Common myeloid progenitor, CD34-positive (primary cell): ENCODE results near the gene SLC9A8.

Experiments used
- CTCF ChIA-PET: fragments of 350-600 bp; sonication (Branson Sonifier 250); formaldehyde crosslinking; loops from one replicate; lab custom pipeline; 2021; ENCODE audit warnings: antibody characterized with exemption; lab: Charles Lee
- POLR2A ChIA-PET: fragments of 350-600 bp; sonication (Branson Sonifier 250); formaldehyde crosslinking; loops from one replicate; lab custom pipeline; 2021; ENCODE audit warnings: antibody characterized with exemption; lab: Charles Lee
- DNase-seq, 3 donors: peaks; one replicate each; pipeline versions ENCODE4 v3.0.0 to v3.0.0-alpha.2; 2013
- H3K27ac ChIP-seq, 2 experiments: 1 replicate in 1 of 2; 2 replicates in 1 of 2; pipeline ENCODE4 v1.7.0; 2013; ENCODE audit warnings: inconsistent platforms in 2 of 2, low read length in 2 of 2, mild to moderate bottlenecking in 2 of 2, low read depth in 1 of 2, moderate library complexity in 1 of 2; ENCODE audit not compliant: severe bottlenecking in 2 of 2, insufficient read depth in 1 of 2, poor library complexity in 1 of 2
- H3K27me3 ChIP-seq, 5 experiments: replicated peaks in 2 of 5; 1 replicate in 3 of 5; 2 replicates in 2 of 5; pipeline versions ENCODE4 v1.6.1 to v1.7.0; 2013; ENCODE audit warnings: low read length in 4 of 5, mild to moderate bottlenecking in 2 of 5, moderate library complexity in 2 of 5, inconsistent platforms in 1 of 5; ENCODE audit not compliant: insufficient read depth in 5 of 5, control insufficient read depth in 4 of 5
- H3K36me3 ChIP-seq, 4 experiments: 1 replicate in 2 of 4; 2 replicates in 2 of 4; pipeline versions ENCODE4 v1.6.1 to v1.7.0; 2013; ENCODE audit warnings: low read length in 3 of 4, control low read depth in 1 of 4, mild to moderate bottlenecking in 1 of 4; ENCODE audit not compliant: control insufficient read depth in 4 of 4, insufficient read depth in 4 of 4
- H3K4me1 ChIP-seq, 4 experiments: 1 replicate in 3 of 4; 2 replicates in 1 of 4; pipeline versions ENCODE4 v1.6.1 to v1.7.1; 2013; ENCODE audit warnings: low read length in 3 of 4, mild to moderate bottlenecking in 3 of 4, control low read depth in 1 of 4, inconsistent platforms in 1 of 4, moderate library complexity in 1 of 4; ENCODE audit not compliant: control insufficient read depth in 4 of 4, insufficient read depth in 4 of 4; ENCODE audit errors: control extremely low read depth in 1 of 4
- H3K4me3 ChIP-seq, 7 experiments: 1 replicate in 4 of 7; 2 replicates in 3 of 7; pipeline versions ENCODE4 v1.5.1 to v1.7.0; 2013; ENCODE audit warnings: mild to moderate bottlenecking in 7 of 7, low read length in 6 of 7, moderate library complexity in 6 of 7, inconsistent platforms in 2 of 7, low read depth in 2 of 7, control low read depth in 1 of 7; ENCODE audit not compliant: insufficient read depth in 4 of 7, control insufficient read depth in 1 of 7; ENCODE audit errors: extremely low read depth in 1 of 7
- H3K9me3 ChIP-seq, 5 experiments: 1 replicate in 4 of 5; 2 replicates in 1 of 5; pipeline versions ENCODE4 v1.6.1 to v1.7.1; 2013; ENCODE audit warnings: low read length in 4 of 5, mild to moderate bottlenecking in 2 of 5, inconsistent platforms in 1 of 5, low read depth in 1 of 5, moderate library complexity in 1 of 5; ENCODE audit not compliant: control insufficient read depth in 4 of 5, insufficient read depth in 2 of 5; ENCODE audit errors: control extremely low read depth in 1 of 5
- WGBS: methylation state at CpG from one replicate; pipeline ENCODE4 v1.1.5; 2013; ENCODE audit not compliant: insufficient coverage; 5-methylcytosine and 5-hydroxymethylcytosine counted together

The SLC9A8 gene

GRCh38 chr20:49786668-49787370 lies 25.8 kb upstream of the SLC9A8 start:
- H3K36me3 ChIP-seq, result no peaks in the 10 kb centered on the region
- H3K4me3 ChIP-seq, result no peak overlapping the region
- CTCF ChIA-PET, result interaction anchor here (1.5 kb wide), 1 partner anchor 23 kb away, joined by 3 read pairs; no protein-coding TSS in a partner anchor
- 93% methylated on average over 5 of the region's 7 CpGs for WGBS
- POLR2A ChIA-PET, result no interaction called here
- H3K4me1 ChIP-seq, result peaks cover 0 to 39% (median 10%) of the 10 kb centered on the region in 4 experiments
- no peak for DNase-seq
- no peaks in the 10 kb centered on the region for H3K27me3 ChIP-seq
- H3K9me3 ChIP-seq, result no peaks in the 10 kb centered on the region
- H3K27ac ChIP-seq, result no peak overlapping the region

GRCh38 chr20:49787371-49788357 lies 25.0 kb upstream of the SLC9A8 start:
- H3K4me1 ChIP-seq, result peaks cover 0 to 43% (median 10%) of the 10 kb centered on the region in 4 experiments
- CTCF ChIA-PET, result interaction anchor here (1.5 kb wide), 1 partner anchor 22 kb away, joined by 3 read pairs; no protein-coding TSS in a partner anchor
- 97% methylated on average over 6 of the region's 9 CpGs for WGBS
- no peak overlapping the region for H3K4me3 ChIP-seq
- no peaks in the 10 kb centered on the region for H3K27me3 ChIP-seq
- H3K27ac ChIP-seq, result no peak overlapping the region
- DNase-seq, result no peak
- H3K36me3 ChIP-seq, result no peaks in the 10 kb centered on the region
- POLR2A ChIA-PET, result no interaction called here
- H3K9me3 ChIP-seq, result no peaks in the 10 kb centered on the region

- H3K4me3 ChIP-seq, result no peak overlapping the region
- H3K27ac ChIP-seq, result peak overlapping the region in 1 of 2 experiments; percentile 54
- DNase-seq, result peak in 1 of 3 donors; percentile 22
- CTCF ChIA-PET, result no interaction called here
- peaks cover 0 to 56% (median 12%) of the 10 kb centered on the region in 4 experiments for H3K4me1 ChIP-seq
- no peaks in the 10 kb centered on the region for H3K36me3 ChIP-seq
- H3K27me3 ChIP-seq, result no peaks in the 10 kb centered on the region
- H3K9me3 ChIP-seq, result no peaks in the 10 kb centered on the region
- 52% methylated on average over 7 of the region's 9 CpGs for WGBS
- POLR2A ChIA-PET, result no interaction called here
Measured at GRCh38 chr20:49790077-49790798, 22.4 kb upstream of the SLC9A8 start.

GRCh38 chr20:49791165-49791564 lies 21.5 kb upstream of the SLC9A8 start:
- Histone ChIP-seq H3K4me1 (peaks cover 0 to 47% (median 9%) of the 10 kb centered on the region in 4 experiments), H3K36me3 (no peaks in the 10 kb centered on the region), H3K27me3 (no peaks in the 10 kb centered on the region), H3K4me3 (no peak overlapping the region), H3K9me3 (no peaks in the 10 kb centered on the region), H3K27ac (no peak overlapping the region)
- whole genome bisulfite sequencing, result no CpG with 5 or more reads among the region's 2 CpGs
- ChIA-PET CTCF (no interaction called here), POLR2A (no interaction called here)
- no peak for DNase-seq

- peaks cover 0 to 40% (median 7%) of the 10 kb centered on the region in 4 experiments for H3K4me1 ChIP-seq
- H3K9me3 ChIP-seq, result no peaks in the 10 kb centered on the region
- WGBS, result 100% methylated on average over 1 of the region's 1 CpG
- no peak for DNase-seq
- ChIA-PET POLR2A (interaction anchor here (0.6 to 0.7 kb wide), 3 partner anchors 20 to 481 kb away, joined by 3 to 7 read pairs (median 6); partner anchors contain the start of gene SLC9A8), CTCF (no interaction called here)
- no peak overlapping the region for H3K4me3 ChIP-seq
- H3K36me3 ChIP-seq, result no peaks in the 10 kb centered on the region
- peaks cover 0 to 2% (median 0%) of the 10 kb centered on the region in 5 experiments for H3K27me3 ChIP-seq
- no peak overlapping the region for H3K27ac ChIP-seq
Measured at GRCh38 chr20:49792006-49792405, 20.6 kb upstream of the SLC9A8 start.

- CTCF ChIA-PET, result no interaction called here
- Histone ChIP-seq H3K27me3 (peaks cover 0 to 2% (median 0%) of the 10 kb centered on the region in 5 experiments), H3K4me3 (no peak overlapping the region), H3K27ac (no peak overlapping the region), H3K36me3 (no peaks in the 10 kb centered on the region), H3K4me1 (peaks cover 0 to 40% (median 7%) of the 10 kb centered on the region in 4 experiments), H3K9me3 (no peaks in the 10 kb centered on the region)
- 92% methylated on average over 1 of the region's 3 CpGs for WGBS
- POLR2A ChIA-PET, result no interaction called here
- DNase-seq, result no peak
Measured at GRCh38 chr20:49792611-49793010, 20.0 kb upstream of the SLC9A8 start.
